Measurements from ENCODE around the gene HPS1.

HPS1 gene

GRCh38 chr10:98446661-98447221, at the start of gene HPS1:
Gene HPS1, minus strand, starts transcription at chr10:98446935. Its CDS starts 3,695 bp downstream, at chr10:98443240.
- DNase-seq, result peak; percentile 84

- DNase-seq, result no peak
These were observed 46.0 kb upstream of the HPS1 start for GRCh38 chr10:98492763-98493162.

- DNase-seq, result no peak
These were observed 43.1 kb upstream of the HPS1 start for GRCh38 chr10:98489561-98490481.

GRCh38 chr10:98488669-98489430, 42.1 kb upstream of the HPS1 start:
- DNase-seq, result no peak

GRCh38 chr10:98487649-98488048, 40.9 kb upstream of the HPS1 start:
- no peak for DNase-seq

- no peak for DNase-seq
These were observed 39.7 kb upstream of the HPS1 start for GRCh38 chr10:98486421-98486820.

- no peak for DNase-seq
These were observed 39.2 kb upstream of the HPS1 start for GRCh38 chr10:98485959-98486358.

GRCh38 chr10:98483658-98484057, 36.9 kb upstream of the HPS1 start:
- no peak for DNase-seq

GRCh38 chr10:98482096-98482495, 35.4 kb upstream of the HPS1 start:
- no peak for DNase-seq

GRCh38 chr10:98481404-98481945, 34.7 kb upstream of the HPS1 start:
- no peak for DNase-seq

GRCh38 chr10:98478430-98479222, 31.9 kb upstream of the HPS1 start:
- no peak for DNase-seq

GRCh38 chr10:98477861-98478260, 31.1 kb upstream of the HPS1 start:
- no peak for DNase-seq

- no peak for DNase-seq
These were observed 27.9 kb upstream of the HPS1 start for GRCh38 chr10:98474628-98475027.

- no peak for DNase-seq
These were observed 25.5 kb upstream of the HPS1 start for GRCh38 chr10:98472196-98472595.

GRCh38 chr10:98470850-98471249, 24.1 kb upstream of the HPS1 start:
- no peak for DNase-seq

GRCh38 chr10:98469001-98469931, 22.5 kb upstream of the HPS1 start:
- no peak for DNase-seq

- DNase-seq, result peak; percentile 71
These were observed 21.0 kb upstream of the HPS1 start for GRCh38 chr10:98467506-98468318.

- DNase-seq, result no peak
These were observed 20.2 kb upstream of the HPS1 start for GRCh38 chr10:98466861-98467505.

- no peak for DNase-seq
These were observed 19.1 kb upstream of the HPS1 start for GRCh38 chr10:98465866-98466265.

Measured in stimulated activated CD4-positive, alpha-beta T cell treated with anti-CD3 and anti-CD28 coated beads, Interleukin-4, amount 100 ng/mL, for 24 hours (primary cell).